Measurements from ENCODE around the gene SMAD6.

Gene SMAD6

GRCh38 chr15:66771351-66771650 lies 69.3 kb downstream of the SMAD6 start:
- no peaks in the 10 kb centered on the region for H3K27me3 ChIP-seq (ENCODE audit: insufficient read depth, low read length)
- no peak overlapping the region for H2BK120ac ChIP-seq (ENCODE audit: insufficient read depth, low read length, poor library complexity)
- H3K4ac ChIP-seq (ENCODE audit: low read depth, low read length) = no peak overlapping the region
- peaks cover 12% of the 10 kb centered on the region for H3K79me2 ChIP-seq (ENCODE audit: control insufficient read depth, insufficient read depth, low read length, poor library complexity)
- H3K14ac ChIP-seq (ENCODE audit: low read length) = no peak overlapping the region
- H2BK5ac ChIP-seq (ENCODE audit: low read depth, low read length, poor library complexity) = no peak overlapping the region
- no peak overlapping the region for H2BK12ac ChIP-seq (ENCODE audit: low read length)
- no peak for DNase-seq
- H3K18ac ChIP-seq (ENCODE audit: low read length) = no peak overlapping the region
- no peak overlapping the region for H2AFZ ChIP-seq (ENCODE audit: insufficient read depth, low read length, poor library complexity)
- H3K9me3 ChIP-seq (ENCODE audit: insufficient read depth, low read depth, low read length) = no peaks in the 10 kb centered on the region
- H3K4me3 ChIP-seq (ENCODE audit: low read depth, low read length) = no peak overlapping the region
- no peak overlapping the region for H3K27ac ChIP-seq (ENCODE audit: low read depth, low read length)
- H3K9ac ChIP-seq (ENCODE audit: low read length) = no peak overlapping the region
- H3K4me2 ChIP-seq (ENCODE audit: low read length) = no peak overlapping the region
- peaks cover 42 to 61% of the 10 kb centered on the region in 2 experiments for H3K36me3 ChIP-seq (ENCODE audit: control insufficient read depth in 1 of 2, insufficient read depth in 2 of 2, low read length in 2 of 2)
- H4K91ac ChIP-seq (ENCODE audit: low read depth, low read length) = no peak overlapping the region
- H3K23ac ChIP-seq (ENCODE audit: low read length) = no peak overlapping the region
- peaks cover 11% of the 10 kb centered on the region for H3K79me1 ChIP-seq (ENCODE audit: low read length)
- H2AK5ac ChIP-seq (ENCODE audit: low read length) = no peak overlapping the region
- no peak overlapping the region for H4K8ac ChIP-seq (ENCODE audit: low read depth, low read length)
- no peak overlapping the region for H4K12ac ChIP-seq (ENCODE audit: low read depth, low read length)
- peaks cover 23 to 41% of the 10 kb centered on the region in 2 experiments for H3K4me1 ChIP-seq (ENCODE audit: control insufficient read depth in 1 of 2, insufficient read depth in 2 of 2, low read length in 2 of 2)
- WGBS (ENCODE audit: extremely low coverage, insufficient coverage, insufficient read length) = no CpG with 5 or more reads among the region's 5 CpGs

DNA sequence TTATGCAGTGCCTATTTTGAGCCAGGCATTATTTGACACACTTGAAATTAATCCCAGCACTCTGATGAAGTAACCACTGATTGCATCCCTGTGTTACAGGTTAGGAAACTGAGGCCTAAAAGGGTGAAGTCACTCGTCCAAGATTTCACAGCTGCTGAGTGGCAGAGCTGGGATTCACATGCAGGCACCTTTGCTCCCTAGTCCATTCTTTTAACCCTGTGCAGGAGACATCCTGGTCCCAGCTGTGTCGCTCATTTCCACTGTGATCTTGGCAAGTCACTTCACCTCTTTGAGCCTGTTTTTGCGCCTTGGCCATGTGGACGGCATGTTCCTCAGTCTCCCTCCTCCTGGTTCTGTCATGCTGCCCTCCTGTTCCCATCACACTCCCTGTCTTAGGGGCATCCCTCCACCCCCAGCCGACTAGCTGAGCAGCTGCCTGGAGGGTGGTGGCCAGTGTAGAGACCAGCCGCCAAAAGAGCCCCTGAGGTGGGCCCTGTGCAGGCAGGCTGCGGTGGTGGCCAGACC lies 70.6 kb downstream of the SMAD6 start:
- no peak overlapping the region for H3K4ac ChIP-seq (ENCODE audit: low read depth, low read length)
- H3K9ac ChIP-seq (ENCODE audit: low read length) = no peak overlapping the region
- H3K9me3 ChIP-seq (ENCODE audit: insufficient read depth, low read depth, low read length) = no peaks in the 10 kb centered on the region
- no peak overlapping the region for H3K4me2 ChIP-seq (ENCODE audit: low read length)
- peaks cover 26 to 45% of the 10 kb centered on the region in 2 experiments for H3K4me1 ChIP-seq (ENCODE audit: control insufficient read depth in 1 of 2, insufficient read depth in 2 of 2, low read length in 2 of 2)
- H2BK5ac ChIP-seq (ENCODE audit: low read depth, low read length, poor library complexity) = no peak overlapping the region
- H4K12ac ChIP-seq (ENCODE audit: low read depth, low read length) = no peak overlapping the region
- H3K79me2 ChIP-seq (ENCODE audit: control insufficient read depth, insufficient read depth, low read length, poor library complexity) = peaks cover 12% of the 10 kb centered on the region
- H2AFZ ChIP-seq (ENCODE audit: insufficient read depth, low read length, poor library complexity) = no peak overlapping the region
- no peak overlapping the region for H2BK12ac ChIP-seq (ENCODE audit: low read length)
- no peak overlapping the region for H3K4me3 ChIP-seq (ENCODE audit: low read depth, low read length)
- WGBS (ENCODE audit: extremely low coverage, insufficient coverage, insufficient read length) = no CpG with 5 or more reads among the region's 7 CpGs
- H3K27me3 ChIP-seq (ENCODE audit: insufficient read depth, low read length) = no peaks in the 10 kb centered on the region
- peak overlapping the region; percentile 35 for H3K18ac ChIP-seq (ENCODE audit: low read length)
- peak overlapping the region; percentile 25 for H4K8ac ChIP-seq (ENCODE audit: low read depth, low read length)
- H3K36me3 ChIP-seq (ENCODE audit: control insufficient read depth in 1 of 2, insufficient read depth in 2 of 2, low read length in 2 of 2) = peaks cover 39 to 61% of the 10 kb centered on the region in 2 experiments
- no peak overlapping the region for H2BK120ac ChIP-seq (ENCODE audit: insufficient read depth, low read length, poor library complexity)
- no peak overlapping the region for H4K91ac ChIP-seq (ENCODE audit: low read depth, low read length)
- H3K79me1 ChIP-seq (ENCODE audit: low read length) = peaks cover 11% of the 10 kb centered on the region
- no peak overlapping the region for H3K14ac ChIP-seq (ENCODE audit: low read length)
- H3K27ac ChIP-seq (ENCODE audit: low read depth, low read length) = peak overlapping the region; percentile 68
- DNase-seq = no peak
- no peak overlapping the region for H2AK5ac ChIP-seq (ENCODE audit: low read length)
- H3K23ac ChIP-seq (ENCODE audit: low read length) = no peak overlapping the region

DNA sequence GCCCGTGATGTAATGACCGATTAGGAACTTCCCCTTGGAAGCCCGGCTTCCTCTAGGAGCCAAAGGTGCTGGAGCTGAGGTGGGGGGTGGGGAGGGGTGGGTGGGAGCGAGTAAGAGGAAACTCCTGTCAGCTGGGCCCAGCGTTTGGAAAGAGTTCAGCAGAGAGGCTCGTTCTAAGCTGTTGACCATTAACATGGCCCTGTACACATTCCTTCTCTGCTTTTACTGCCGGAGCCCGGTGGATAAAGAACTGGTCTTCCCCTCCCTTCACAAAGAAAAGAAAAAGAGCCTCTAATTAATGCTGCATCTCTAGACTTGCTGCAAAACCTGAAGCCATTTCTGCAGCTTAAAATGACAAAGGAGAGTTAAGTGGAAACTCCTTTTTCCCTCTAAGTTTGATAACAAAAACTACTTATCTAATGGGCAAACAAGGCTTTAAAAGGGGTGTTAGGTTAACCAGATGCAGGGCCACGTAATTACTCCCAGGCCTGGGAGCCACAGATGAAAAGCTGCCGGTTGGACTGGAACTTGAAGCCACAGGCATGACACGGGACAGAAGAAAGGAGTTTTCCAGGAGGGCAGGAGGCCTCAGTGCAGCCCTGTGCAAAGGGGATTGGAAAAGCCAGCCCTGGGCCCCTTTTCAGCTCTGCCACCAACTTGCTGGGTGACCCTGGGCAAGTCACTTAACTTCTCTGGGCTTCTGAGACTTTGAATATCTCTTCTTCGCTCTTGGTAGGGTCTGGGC lies 71.3 kb downstream of the SMAD6 start:
- no peak overlapping the region for H3K9ac ChIP-seq (ENCODE audit: low read length)
- no CpG with 5 or more reads among the region's 12 CpGs for WGBS (ENCODE audit: extremely low coverage, insufficient coverage, insufficient read length)

GRCh38 chr15:66774001-66774814 lies 72.2 kb downstream of the SMAD6 start:
- H4K8ac ChIP-seq (ENCODE audit: low read depth, low read length) = peak overlapping the region; percentile 71
- peaks cover 8% of the 10 kb centered on the region for H3K79me2 ChIP-seq (ENCODE audit: control insufficient read depth, insufficient read depth, low read length, poor library complexity)
- peaks cover 36 to 54% of the 10 kb centered on the region in 2 experiments for H3K4me1 ChIP-seq (ENCODE audit: control insufficient read depth in 1 of 2, insufficient read depth in 2 of 2, low read length in 2 of 2)
- H4K12ac ChIP-seq (ENCODE audit: low read depth, low read length) = peak overlapping the region; percentile 65
- peak overlapping the region; percentile 60 for H2BK5ac ChIP-seq (ENCODE audit: low read depth, low read length, poor library complexity)
- H3K4me2 ChIP-seq (ENCODE audit: low read length) = no peak overlapping the region
- peak overlapping the region; percentile 74 for H3K27ac ChIP-seq (ENCODE audit: low read depth, low read length)
- no peak overlapping the region for H3K23ac ChIP-seq (ENCODE audit: low read length)
- H3K9ac ChIP-seq (ENCODE audit: low read length) = no peak overlapping the region
- peak overlapping the region; percentile 57 for H2BK120ac ChIP-seq (ENCODE audit: insufficient read depth, low read length, poor library complexity)
- no CpG with 5 or more reads among the region's 19 CpGs for WGBS (ENCODE audit: extremely low coverage, insufficient coverage, insufficient read length)
- H3K4ac ChIP-seq (ENCODE audit: low read depth, low read length) = peak overlapping the region; percentile 57
- H3K27me3 ChIP-seq (ENCODE audit: insufficient read depth, low read length) = no peaks in the 10 kb centered on the region
- H2AFZ ChIP-seq (ENCODE audit: insufficient read depth, low read length, poor library complexity) = no peak overlapping the region
- peak overlapping the region; percentile 85 for H2BK12ac ChIP-seq (ENCODE audit: low read length)
- H2AK5ac ChIP-seq (ENCODE audit: low read length) = peak overlapping the region; percentile 72
- peak overlapping the region; percentile 73 for H3K14ac ChIP-seq (ENCODE audit: low read length)
- H3K18ac ChIP-seq (ENCODE audit: low read length) = peak overlapping the region; percentile 88
- peak overlapping the region; percentile 69 for H4K91ac ChIP-seq (ENCODE audit: low read depth, low read length)
- peak; percentile 75 to 93 for DNase-seq
- peaks cover 13% of the 10 kb centered on the region for H3K79me1 ChIP-seq (ENCODE audit: low read length)
- H3K4me3 ChIP-seq (ENCODE audit: low read depth, low read length) = no peak overlapping the region
- H3K36me3 ChIP-seq (ENCODE audit: control insufficient read depth in 1 of 2, insufficient read depth in 2 of 2, low read length in 2 of 2) = peaks cover 41 to 62% of the 10 kb centered on the region in 2 experiments
- H3K9me3 ChIP-seq (ENCODE audit: insufficient read depth, low read depth, low read length) = peaks cover 2% of the 10 kb centered on the region

More for the DNA sequence above, 71.3 kb downstream of the SMAD6 start:
- peak overlapping the region; percentile 57 for H2BK120ac ChIP-seq (ENCODE audit: insufficient read depth, low read length, poor library complexity)
- peak overlapping the region; percentile 85 for H2BK12ac ChIP-seq (ENCODE audit: low read length)
- peaks cover 39 to 61% of the 10 kb centered on the region in 2 experiments for H3K36me3 ChIP-seq (ENCODE audit: control insufficient read depth in 1 of 2, insufficient read depth in 2 of 2, low read length in 2 of 2)
- peak overlapping the region; percentile 69 for H4K91ac ChIP-seq (ENCODE audit: low read depth, low read length)
- no peak overlapping the region for H3K4me2 ChIP-seq (ENCODE audit: low read length)
- H3K27me3 ChIP-seq (ENCODE audit: insufficient read depth, low read length) = no peaks in the 10 kb centered on the region
- peak overlapping the region; percentile 60 for H2BK5ac ChIP-seq (ENCODE audit: low read depth, low read length, poor library complexity)
- no peak for DNase-seq
- peak overlapping the region; percentile 74 for H3K27ac ChIP-seq (ENCODE audit: low read depth, low read length)
- peaks cover 28 to 49% of the 10 kb centered on the region in 2 experiments for H3K4me1 ChIP-seq (ENCODE audit: control insufficient read depth in 1 of 2, insufficient read depth in 2 of 2, low read length in 2 of 2)
- peak overlapping the region; percentile 71 for H4K8ac ChIP-seq (ENCODE audit: low read depth, low read length)
- peaks cover 12% of the 10 kb centered on the region for H3K79me2 ChIP-seq (ENCODE audit: control insufficient read depth, insufficient read depth, low read length, poor library complexity)
- H4K12ac ChIP-seq (ENCODE audit: low read depth, low read length) = peak overlapping the region; percentile 65
- H3K14ac ChIP-seq (ENCODE audit: low read length) = peak overlapping the region; percentile 73
- peaks cover 11% of the 10 kb centered on the region for H3K79me1 ChIP-seq (ENCODE audit: low read length)
- peak overlapping the region; percentile 88 for H3K18ac ChIP-seq (ENCODE audit: low read length)
- no peak overlapping the region for H3K23ac ChIP-seq (ENCODE audit: low read length)
- H3K9me3 ChIP-seq (ENCODE audit: insufficient read depth, low read depth, low read length) = no peaks in the 10 kb centered on the region
- H2AK5ac ChIP-seq (ENCODE audit: low read length) = peak overlapping the region; percentile 72
- H2AFZ ChIP-seq (ENCODE audit: insufficient read depth, low read length, poor library complexity) = no peak overlapping the region
- H3K4me3 ChIP-seq (ENCODE audit: low read depth, low read length) = no peak overlapping the region
- H3K4ac ChIP-seq (ENCODE audit: low read depth, low read length) = peak overlapping the region; percentile 57

Measured in trophoblast cell (in vitro differentiated cells and primary cell).